GM18519 (cell line): ENCODE measurements around the gene BLZF1.
"Not testable (repeated sequence)": the region's sequence is repeated elsewhere in the genome, so short reads cannot be mapped to it uniquely, and the experiment has no call there.

Experiments
- ATAC-seq: cut with Tn5 transposase; IDR thresholded peaks from one replicate; pipeline ENCODE4 v1.9.1; 2021; ENCODE audit warnings: mild to moderate bottlenecking, moderate library complexity; ENCODE audit not compliant: unreplicated experiment, low FRiP score

The BLZF1 gene, protein sequence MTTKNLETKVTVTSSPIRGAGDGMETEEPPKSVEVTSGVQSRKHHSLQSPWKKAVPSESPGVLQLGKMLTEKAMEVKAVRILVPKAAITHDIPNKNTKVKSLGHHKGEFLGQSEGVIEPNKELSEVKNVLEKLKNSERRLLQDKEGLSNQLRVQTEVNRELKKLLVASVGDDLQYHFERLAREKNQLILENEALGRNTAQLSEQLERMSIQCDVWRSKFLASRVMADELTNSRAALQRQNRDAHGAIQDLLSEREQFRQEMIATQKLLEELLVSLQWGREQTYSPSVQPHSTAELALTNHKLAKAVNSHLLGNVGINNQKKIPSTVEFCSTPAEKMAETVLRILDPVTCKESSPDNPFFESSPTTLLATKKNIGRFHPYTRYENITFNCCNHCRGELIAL

DNA sequence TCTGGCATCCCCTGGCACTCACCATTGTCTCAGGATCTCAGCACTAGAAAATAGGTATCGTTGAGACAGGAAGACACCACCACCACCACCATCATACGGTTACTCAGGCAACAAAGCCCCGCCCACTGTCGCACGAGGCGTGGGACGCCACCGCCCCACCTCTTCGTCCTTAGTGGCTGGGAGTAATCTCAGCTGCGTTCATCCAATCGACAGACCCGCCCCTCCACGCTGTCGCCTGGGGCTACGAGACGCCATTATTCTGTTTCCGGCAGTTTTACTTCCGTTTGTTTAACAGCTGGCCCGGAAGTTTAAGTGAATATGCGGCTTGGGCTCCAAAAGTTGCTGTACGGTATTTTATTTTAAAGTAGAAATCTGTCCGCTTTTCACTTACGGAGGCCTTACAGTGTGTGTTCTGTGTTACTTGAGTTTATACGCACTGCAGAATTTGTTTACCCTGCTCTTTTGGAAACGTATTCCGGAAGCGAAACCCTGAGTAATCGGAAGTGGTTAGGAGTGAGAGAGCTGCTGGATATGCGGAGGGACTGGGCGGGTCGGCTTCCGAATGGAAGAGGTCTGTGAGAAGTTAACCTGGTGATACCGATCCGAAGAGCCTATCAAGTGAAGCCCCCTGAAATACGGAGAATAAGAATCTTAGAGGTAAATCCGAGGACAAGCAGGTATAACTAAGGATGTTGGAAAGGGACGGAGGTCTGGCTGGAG lies at the start of gene BLZF1, which contains the start of gene NME7:
Gene BLZF1 (plus strand): TSS at position 510 of the 720 bp plus-strand sequence. CDS start 1,328 bp downstream, outside the sequence.
Gene NME7 (minus strand): TSS at position 112 of the 720 bp plus-strand sequence. CDS start 87 bp downstream, at position 25.
- peak; percentile 83 for ATAC-seq

DNA sequence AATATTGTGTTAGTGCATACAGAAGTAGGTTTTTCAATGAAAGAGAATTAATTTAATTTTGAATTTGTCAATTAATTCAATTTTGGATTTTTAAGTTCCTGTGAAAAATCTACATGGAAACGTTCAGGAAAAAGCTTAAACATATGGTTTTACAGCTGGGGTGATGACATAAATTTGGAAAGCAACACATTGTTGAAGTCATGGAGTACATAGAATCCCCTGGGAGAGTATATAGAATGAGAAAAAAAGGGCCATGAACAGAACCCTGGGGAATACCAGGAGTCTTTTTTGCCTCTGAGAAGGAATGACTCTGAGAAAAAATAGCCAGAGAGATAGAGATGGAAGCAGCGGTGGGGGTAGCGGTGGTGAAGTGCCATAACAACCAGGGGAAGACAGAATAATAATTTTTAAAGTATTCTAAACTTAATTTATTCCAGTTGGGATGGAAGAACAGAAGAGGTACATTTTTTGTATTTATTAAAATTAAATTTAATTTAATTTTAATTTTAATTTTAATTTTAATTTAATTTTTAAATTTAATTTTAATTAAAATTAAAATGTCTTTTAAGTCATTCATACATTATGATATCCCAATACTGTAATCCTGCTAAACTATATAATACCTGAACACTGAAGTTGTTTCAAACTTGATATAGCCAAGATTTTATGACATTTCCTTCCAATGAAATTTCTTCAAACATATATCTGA lies 49.3 kb upstream of the BLZF1 start:
- no peak for ATAC-seq

DNA sequence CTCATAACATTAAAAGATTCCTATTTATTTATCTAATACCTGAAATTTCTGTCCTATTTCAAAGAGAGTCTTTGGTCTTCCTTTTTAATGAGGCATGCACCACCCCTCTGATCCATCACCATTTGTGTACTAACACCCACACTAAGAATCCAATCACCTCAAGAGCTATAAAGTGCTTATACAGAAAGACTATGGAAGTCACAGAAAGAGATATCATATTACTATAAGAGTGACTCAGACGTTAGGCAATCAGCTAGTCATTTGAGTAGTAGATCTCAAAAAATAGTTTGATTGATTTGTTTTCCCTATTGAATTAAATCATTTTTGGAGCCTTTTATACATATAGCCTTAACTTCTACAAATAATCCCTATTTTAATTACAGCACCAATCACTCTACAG lies 46.5 kb upstream of the BLZF1 start:
- ATAC-seq: no peak

DNA sequence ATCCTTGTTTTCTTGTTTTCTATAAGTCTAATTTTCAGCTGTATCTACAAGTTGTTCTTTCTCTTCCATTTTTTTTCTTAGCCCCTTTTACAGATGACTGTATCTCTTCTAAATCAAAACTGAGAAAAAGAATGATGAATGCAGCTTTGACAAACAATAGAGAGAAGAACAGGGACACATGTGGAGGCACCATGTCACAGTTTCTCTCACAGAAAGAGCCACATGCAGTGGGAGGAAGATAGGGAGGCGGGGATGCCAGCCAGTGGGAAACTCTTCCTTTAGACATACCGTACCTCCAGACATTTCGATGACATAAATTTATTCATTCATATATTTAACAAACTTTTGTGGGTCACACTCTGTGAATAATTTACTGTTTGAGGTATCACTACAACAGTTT lies 45.9 kb upstream of the BLZF1 start:
- ATAC-seq: no peak

DNA sequence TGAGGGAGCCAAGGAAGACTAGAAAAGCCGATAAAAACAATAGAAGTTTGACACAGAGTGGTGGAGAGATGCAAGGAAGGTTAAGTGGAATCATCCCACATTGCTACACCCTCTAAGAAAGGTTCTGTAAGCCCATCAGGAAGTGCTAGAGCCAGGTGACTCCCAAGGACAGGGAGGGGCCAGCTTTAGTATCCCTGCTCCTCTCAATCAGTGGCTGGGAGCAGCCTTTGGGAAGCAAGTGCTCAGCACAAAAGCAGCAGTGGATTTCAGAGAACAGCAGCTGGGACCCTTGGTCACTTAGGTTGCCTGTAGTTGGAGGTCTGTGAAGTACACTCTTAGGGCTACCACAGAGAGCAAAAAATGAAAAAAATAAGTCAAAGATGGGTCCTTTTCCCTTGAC lies 42.9 kb upstream of the BLZF1 start:
- ATAC-seq: no peak

DNA sequence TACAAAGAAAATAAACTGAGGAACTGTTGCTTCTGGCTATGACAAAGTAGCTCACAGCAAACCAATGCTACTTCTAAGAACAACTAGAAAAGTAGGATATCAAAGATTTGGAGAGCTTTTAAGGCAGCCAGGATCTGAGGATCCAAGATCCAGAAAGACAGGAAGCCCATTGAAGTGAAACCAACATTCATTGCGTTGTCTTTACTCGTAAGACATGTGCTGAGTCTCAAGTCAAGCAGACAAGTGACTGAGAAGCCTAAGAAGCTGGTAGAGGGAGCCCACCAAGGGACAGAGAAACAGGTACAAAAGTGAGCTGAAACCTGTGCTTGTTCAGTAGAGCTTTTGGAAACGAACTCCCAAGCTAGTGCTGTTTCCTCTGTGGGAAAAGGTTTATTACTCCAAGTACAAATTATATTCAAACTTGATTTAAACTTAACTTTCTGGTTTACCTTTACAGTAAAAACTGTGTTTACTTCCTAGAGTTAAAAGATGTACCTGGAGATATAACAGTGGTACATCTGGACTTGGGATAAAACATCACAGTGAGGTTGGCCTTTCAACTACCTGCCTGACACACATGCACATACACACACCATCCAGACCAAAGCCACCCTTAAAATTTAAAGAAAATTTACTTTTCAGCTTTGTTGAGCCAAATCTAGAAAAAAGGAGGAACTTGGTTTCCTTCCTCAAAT lies 41.6 kb upstream of the BLZF1 start:
- peak; percentile 3 for ATAC-seq

DNA sequence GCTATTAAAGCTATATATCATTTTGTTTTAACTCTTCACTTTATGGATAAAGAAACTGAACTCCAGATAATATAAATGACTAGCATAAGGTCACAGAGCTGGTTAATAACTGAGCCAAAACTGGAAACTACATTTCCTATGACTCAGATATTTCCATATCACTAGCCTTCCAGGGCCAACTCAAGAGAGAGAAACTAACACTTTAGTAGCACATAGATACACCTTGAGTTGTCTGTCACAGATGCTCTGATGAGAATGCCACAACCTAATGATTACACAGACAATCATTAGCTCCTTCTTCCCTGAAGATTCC lies 41.1 kb upstream of the BLZF1 start:
- ATAC-seq: peak; percentile 77

DNA sequence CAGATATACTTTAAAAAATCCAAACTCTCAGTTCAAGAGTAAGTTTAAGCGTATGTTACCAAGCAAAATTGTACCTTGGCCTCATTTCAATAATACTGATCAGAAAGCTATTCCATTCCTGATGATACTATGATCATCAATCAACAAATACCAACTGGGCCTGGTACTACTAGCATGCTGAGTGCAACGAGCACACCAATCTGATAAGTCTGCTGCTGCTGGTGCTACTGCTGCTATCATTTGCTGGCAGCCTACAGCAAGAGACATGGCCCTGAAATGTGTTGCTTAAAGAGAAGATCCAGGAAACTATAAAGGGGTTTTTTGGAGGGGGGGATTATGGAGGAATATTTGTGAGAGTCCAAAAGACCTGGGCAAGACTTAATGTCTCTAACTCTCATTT lies 40.1 kb upstream of the BLZF1 start:
- ATAC-seq: no peak

DNA sequence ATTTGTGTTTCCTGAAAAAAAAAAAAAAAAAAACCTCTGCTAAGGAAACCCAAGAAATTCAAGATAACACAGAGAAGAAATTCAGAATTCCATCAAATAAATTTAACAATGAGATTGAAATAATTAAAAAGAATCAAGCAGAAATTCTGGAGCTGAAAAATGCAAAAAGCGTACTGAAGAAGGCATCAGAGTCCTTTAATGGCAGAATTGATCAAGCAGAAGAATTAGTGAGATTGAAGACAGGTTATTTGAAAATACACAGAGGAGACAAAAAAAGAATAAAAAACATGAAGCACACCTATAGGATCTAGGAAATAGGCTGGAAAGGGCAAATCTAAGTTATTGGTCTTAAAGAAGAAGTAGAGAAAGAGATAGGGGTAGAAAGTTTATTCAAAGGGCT lies 38.6 kb upstream of the BLZF1 start:
- no peak for ATAC-seq

DNA sequence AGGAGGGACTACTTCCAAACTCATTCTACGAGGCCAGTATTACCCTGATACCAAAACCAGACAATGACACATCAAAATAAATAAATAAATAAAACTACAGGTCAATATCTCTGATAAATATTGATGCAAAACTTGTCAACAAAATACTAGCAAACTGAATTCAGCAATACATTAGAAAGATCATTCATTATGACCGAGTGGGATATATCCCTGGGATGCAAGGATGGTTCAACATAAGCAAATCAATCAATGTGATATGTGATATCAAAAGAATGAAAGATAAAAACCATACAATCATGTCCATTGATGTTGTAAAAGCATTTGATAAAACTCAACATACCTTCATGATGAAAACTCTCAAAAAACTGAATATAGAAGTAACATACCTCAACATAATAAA lies 37.1 kb upstream of the BLZF1 start:
- no peak for ATAC-seq

DNA sequence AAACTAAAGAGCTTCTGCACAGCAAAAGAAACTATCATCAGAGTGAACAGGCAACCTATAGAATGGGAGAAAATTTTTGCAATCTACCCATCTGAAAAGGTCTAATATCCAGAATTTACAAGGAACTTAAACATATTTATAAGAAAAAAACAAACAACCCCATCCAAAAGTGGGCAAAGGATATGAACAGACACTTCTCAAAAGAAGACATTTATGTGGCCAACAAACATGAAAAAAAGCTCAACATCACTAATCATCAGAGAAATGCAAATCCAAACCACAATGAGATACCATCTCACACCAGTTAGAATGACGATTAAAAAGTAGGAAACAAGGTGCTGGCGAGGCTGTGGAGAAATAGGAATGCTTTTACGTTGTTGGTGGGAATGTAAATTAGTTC lies 33.3 kb upstream of the BLZF1 start:
- ATAC-seq: not testable (repeated sequence)

DNA sequence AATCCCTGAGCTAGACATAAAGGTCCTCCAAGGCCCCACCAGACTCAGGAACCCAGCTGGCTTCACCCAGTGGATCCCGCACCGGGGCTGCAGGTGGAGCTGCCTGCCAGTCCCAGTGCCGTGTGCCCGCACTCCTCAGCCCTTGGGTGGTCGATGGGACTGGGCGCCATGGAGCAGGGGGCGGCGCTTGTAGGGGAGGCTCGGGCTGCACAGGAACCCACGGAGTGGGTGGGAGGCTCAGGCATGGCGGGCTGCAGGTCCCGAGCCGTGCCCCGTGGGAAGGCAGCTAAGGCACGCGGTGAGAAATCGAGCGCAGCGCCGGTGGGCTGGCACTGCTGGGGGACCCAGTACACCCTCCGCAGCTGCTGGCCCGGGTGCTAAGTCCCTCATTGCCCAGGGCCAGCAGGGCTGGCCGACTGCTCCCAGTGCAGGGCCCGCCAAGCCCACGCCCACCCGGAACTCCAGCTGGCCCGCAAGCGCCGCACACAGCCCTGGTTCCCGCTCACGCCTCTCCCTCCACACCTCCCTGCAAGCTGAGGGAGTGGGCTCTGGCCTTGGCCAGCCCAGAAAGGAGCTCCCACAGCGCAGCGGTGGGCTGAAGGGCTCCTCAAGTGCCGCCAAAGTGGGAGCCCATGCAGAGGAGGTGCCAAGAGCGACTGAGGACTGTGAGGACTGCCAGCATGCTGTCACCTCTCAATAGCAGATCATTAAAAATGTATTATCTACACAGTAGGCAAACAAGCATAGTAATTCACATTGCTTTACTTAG lies 30.9 kb upstream of the BLZF1 start:
- ATAC-seq: not testable (repeated sequence)

DNA sequence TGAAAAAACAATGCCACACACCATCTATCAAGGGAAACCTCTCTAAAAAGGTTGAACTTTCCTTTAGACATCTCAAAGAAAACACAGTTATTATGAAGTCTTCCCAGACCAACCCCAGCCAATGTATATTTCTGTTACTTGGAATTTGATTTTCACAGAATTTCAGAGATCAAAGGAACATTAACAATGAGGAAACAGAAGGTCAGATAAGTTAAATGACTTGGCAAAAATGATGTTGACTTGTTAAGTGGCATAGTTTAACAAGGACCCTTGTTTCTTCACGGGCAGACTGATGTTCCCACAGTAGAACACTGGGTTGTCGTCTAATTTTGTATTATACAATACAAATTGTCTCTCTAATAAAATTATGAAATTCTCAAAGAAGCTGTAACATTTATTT lies 29.4 kb upstream of the BLZF1 start:
- no peak for ATAC-seq

DNA sequence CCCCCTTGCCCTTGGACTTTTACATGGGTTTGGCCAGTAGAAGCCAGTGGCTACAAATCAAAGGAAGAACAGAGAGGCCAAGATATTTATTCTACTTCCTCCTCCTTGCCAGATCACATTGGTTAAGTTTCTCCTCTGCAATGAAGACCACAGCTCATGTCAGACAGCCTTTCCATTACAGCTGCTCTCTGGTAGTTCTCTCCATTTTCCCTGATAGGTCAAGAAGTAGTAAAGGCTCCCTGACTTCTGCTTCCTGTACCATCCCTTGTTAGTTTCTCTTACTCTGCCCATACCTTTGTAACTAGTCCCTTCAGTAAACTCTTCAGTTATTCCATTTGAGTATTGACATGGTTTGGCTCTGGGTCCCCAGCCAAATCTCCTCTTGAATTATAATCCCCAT lies 28.2 kb upstream of the BLZF1 start:
- no peak for ATAC-seq

DNA sequence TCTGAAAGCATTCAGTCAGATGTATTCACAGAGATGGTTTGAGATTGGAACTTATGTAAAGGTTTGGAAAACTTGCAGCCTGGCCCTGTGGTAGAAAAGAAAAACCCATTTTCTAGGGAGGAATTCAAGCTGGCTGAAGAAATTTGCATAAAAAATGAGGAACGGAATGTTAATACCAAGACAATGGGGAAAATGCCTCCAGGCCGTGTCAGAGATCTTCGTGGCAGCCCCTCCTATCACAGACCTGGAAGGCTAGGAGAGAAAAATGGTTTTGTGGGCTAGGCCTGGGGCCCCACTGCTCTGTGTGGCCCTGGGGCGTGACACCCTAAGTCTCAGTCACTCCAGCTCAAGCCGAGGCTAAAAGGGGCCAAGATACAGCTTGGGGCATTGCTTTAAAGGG lies 27.1 kb upstream of the BLZF1 start:
- ATAC-seq: no peak

DNA sequence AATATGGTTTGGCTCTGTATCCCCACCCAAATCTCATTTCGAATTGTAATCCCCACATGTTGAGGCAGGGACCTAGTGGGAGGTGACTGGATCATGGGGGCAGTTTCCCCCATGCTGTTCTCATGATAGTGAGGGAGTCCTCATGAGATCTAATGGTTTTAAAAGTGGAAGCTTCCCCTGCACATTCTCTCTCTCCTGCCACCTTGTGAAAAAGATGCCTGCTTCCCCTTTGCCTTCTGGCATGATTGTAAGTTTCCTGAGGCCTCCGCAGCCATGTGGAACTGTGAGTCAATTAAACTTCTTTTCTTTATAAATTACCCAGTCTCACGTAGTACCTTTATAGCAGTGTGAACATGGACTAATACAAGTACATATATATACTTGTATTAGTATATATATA lies 25.9 kb upstream of the BLZF1 start:
- ATAC-seq: not testable (repeated sequence)

DNA sequence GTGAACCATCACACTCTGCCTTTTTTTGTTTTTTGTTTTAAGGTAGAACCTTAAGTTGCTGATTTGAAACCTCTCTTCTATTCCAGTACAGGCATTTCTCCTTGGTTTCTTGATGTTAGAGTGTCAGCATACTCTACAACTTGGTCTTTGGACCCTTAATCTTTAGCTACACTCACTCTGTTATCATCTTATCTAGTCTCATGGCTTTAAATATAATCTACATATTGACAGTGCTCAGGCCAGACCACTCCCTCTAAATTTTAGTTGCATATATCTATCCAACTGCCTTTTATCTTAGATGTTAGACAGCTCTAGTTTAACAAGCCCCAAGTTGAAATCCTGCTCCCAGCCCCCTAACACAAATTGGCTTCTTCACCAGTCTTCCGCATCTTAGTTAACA lies 22.5 kb upstream of the BLZF1 start:
- no peak for ATAC-seq

DNA sequence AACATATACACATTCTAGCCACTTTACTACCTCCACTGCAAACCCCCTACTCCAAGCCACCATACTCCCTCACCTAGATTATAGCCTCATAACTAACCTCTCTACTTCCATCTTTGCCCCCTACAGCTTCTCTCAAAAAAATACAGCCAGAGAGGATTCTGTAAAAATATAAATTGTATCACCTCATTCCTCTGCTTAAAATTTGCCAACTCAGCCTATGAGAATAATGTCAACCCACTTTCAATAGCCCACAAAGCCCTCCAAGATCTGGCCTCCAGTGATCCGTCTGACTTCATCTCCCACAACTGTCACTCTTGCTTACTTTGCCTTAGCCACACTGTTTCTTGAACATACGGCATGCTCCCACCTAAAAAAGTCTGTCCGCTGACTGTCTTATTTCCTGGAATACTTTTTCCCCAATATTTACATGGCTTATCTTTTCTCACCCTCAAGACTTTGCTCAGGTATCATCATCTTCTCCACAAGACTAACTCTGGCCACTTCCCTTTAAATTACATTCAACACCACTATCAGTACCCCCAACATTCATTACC lies 21.9 kb upstream of the BLZF1 start:
- ATAC-seq: no peak

DNA sequence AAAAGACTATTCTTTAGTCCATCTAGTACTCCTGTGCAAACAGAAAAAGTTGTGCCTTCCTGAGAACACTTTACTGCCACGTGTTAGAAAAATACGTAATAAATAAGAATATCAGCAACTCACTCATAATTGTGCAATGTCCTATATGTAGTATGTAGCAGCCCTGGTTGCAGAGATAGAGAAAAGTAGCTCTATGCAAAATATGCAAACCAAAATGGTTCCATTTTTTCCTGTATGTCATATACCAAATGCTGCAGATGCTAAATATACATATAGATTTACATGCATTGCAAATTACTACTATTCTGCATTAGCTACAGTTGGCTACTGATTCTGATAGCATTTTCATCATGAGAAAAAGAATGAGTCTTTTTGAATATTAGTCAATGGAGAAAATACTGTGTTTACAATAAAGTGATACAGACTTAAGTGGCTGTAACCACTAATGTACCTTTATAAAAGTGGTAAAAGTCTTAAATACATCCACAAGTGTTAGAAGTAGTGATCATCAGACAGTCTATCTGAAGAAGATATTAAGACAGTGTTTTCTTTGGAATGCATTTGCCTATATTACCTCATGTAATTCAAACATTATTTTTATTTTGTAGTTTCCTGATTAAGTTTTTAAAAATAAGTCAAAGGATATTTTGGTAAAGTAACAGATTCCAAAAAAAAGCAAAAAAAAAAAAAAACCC lies 20.2 kb upstream of the BLZF1 start:
- no peak for ATAC-seq
